ENCODE data around the gene PDS5A.
"Not testable (repeated sequence)": the region's sequence is repeated elsewhere in the genome, so short reads cannot be mapped to it uniquely, and the experiment has no call there.

PDS5A gene

GRCh38 chr4:39899291-39899690, 78.4 kb downstream of the PDS5A start:
- no peak for DNase-seq

- DNase-seq: no peak
These were observed 79.7 kb downstream of the PDS5A start for GRCh38 chr4:39898015-39898414.

DNA sequence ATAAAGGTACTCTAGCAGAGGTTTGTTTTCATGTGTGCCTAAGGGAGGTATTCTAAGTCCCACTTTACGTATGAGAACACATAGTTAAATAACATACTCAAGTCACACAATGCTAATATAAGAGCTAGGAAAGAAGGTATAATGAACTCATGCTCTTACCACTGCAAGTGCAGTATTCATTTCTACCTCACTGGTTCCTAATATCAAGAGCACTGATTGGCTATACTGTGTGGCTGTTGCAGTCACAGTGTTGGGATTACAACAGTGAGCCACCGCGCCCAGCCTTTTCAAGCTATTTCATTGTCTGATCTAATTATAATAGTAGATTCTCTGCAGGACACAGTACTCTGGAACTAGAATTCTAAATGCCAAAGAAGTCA, 84.0 kb downstream of the PDS5A start:
- DNase-seq: no peak

DNA sequence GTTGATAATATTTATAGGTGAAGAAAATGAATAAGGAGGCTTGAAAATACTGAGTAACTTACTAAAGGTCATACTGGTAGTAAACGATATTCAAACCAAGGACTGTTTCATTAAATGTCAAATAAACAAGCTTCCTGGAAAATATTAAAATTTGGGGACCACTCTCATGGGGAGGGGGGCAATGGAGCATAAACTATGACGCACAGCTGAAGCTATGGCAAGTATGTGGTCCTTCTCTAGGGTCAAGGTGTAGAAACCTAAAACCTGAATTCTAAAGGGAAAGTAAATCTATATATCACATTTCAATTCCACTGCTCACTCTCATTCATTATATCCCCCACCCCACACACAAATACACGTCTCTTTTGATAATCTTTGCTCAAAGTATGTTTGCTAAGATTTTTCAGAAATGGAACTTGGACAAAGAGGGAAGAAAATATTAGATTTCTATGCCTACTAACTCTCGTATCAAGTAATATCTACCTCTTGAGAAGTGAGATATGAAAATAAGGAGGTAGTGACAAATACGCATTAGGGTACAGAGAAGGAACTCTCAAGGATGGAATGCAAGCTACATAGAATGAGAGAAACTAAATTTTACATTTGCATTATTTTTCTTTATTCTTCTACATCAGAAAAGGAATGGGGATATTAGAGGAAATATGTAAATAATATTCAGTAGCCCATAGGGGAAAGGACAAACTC, 84.6 kb downstream of the PDS5A start:
- no peak for DNase-seq

- no peak for DNase-seq
These were observed 88.5 kb downstream of the PDS5A start for GRCh38 chr4:39889226-39889625.

GRCh38 chr4:39888541-39888940, 89.2 kb downstream of the PDS5A start:
- no peak for DNase-seq

DNA sequence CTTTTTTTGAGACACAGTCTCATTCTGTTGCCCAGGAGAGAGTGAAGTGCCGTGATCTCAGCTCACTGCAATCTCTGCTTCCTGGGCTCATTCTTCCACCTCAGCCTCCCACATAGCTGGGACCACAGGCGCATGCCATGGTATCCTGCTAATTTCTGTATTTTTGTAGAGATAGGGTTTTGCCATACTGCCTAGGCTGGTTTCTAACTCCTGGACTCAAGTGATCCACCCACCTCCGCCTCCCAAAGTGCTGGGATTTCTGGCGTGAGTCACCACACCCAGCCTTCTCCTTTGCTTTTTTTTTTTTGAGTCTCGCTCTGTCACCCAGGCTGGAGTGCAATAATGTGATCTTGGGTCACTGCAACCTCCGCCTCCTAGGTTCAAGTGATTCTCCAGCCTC, 94.1 kb downstream of the PDS5A start:
- no peak for DNase-seq

DNA sequence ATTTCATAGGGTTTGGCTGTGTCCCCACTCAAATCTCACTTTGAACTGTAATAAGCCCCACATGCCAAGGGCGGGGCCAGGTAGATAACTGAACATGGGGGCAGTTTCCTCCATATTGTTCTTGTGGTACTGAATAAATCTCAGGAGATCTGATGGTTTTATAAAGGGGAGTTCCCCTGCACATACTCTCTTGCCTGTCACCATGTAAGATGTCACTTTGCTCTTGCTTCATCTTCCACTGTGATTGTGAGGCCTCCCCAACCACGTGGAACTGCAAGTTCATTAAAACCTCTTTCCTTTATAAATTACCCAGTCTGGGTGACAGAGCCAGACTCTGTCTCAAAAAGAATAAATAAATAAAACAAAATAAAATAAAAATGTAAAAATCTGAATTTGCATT, 95.9 kb downstream of the PDS5A start:
- no peak for DNase-seq

DNA sequence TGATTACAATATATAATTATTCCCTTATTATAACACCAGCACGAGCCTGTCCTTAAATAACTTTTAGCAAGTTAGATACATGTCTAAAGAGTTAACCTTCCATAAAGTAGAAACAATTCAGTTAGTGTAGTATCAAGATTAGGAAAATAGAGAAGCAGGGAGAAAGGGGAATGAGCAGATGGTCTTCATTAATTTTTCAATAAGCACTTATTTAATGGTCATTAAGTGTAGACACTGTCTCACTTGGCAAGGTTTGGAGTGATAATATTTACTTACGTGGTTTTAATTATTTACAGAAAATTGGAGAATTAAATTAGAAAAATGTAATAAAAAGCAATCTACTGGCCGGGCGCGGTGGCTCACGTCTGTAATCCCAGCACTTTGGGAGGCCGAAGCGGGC, 99.7 kb downstream of the PDS5A start:
- DNase-seq: no peak

GRCh38 chr4:39873823-39874222, 103.9 kb downstream of the PDS5A start:
- DNase-seq: no peak

DNA sequence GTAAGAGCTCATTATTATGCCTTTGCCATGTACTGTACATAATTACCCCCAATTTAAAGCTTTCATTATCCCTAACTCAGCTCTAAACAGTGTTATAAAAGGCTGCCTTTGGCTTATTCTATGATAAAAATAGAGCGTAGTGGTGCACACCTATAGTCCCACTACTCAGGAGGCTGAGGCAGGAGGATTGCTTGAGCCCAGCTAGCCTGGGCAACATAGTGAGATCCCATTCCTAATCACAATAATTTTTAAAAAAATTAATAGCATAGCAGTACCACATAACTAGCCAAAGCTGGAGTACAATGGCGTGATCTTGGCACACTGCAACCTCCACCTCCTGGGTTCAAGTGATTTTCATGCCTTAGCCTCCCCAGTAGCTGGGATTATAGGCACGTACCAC, 112.4 kb downstream of the PDS5A start:
- DNase-seq: no peak

DNA sequence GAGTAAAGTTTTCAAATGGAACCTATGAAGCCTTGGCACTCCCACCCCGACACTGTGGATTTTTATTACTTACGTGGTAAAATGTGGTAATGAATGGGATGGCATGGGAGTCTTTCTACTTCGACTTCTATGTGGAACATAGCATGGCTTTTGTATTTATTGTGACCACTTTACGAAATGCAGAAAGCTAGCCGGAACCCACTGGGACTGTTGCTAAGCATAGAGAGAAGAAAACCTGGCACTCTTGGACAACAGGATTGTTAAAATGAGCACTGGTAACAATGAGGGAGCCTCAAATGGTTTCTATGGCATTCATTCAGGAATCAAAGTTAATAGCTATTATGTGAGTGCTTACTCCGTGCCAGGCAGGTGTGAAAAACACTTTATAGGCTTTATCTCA, 113.3 kb downstream of the PDS5A start:
- no peak for DNase-seq

- no peak for DNase-seq
These were observed 116.9 kb downstream of the PDS5A start for GRCh38 chr4:39860804-39861203.

- no peak for DNase-seq
These were observed 121.7 kb downstream of the PDS5A start for GRCh38 chr4:39855909-39856512.

DNA sequence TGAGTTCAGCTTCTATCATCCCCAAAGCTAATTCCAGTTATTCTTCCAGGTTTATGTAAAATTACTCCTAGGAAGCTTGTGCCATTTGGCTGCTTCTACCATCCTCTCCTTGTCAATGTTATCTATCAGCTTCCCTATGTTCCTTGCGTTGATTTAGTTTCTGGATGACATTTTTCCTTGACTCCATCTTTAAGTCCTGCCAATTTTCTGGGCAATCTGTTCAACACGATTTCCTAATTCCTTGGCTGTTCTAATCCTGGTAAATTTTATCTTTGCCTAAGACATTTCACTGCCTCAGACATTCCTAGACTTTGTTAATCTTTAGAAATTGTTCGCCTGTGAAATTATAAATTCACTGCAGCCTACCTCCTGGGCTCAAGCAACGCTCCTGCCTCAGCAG, 125.1 kb downstream of the PDS5A start:
- DNase-seq: no peak

- no peak for DNase-seq
These were observed 127.0 kb downstream of the PDS5A start for GRCh38 chr4:39850727-39851126.

- no peak for DNase-seq
These were observed 131.0 kb downstream of the PDS5A start for GRCh38 chr4:39846705-39847104.

DNA sequence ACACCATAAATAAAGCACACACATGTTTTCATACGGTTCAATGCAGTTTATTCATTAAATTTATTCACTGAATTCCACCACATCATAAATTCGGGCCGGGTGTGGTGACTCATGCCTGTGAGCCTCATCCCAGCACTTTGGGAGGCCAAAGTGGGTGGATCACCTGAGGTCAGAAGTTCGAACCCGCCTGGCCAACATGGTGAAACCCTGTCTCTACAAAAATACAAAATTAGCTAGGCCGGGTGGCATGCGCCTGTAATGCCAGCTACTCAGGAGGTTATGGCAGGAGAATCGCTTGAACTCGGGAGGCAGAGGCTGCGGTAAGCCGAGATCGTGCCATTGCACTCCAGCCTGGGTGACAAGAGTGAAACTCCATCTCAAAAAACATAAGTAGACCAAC, 131.6 kb downstream of the PDS5A start:
- no peak for DNase-seq

GRCh38 chr4:39841894-39842293, 135.8 kb downstream of the PDS5A start:
- DNase-seq: no peak

DNA sequence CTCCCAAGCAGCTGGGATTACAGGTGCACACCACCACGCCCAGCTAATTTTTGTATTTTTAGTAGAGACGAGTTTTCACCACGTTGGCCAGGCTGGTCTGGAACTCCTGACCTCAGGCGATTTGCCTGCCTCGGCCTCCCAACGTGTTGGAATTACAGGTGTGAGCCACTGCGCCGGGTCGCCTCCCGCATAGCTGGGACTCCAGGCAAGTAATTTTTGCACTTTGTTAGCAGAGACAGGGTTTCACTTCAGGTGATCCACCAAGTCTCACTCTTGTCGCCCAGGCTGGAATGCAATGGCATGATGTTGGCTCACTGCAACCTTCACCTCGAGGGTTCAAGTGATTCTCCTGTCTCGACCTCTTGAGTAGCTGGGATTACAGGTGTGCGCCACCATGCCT, 137.2 kb downstream of the PDS5A start:
- not testable (repeated sequence) for DNase-seq

DNA sequence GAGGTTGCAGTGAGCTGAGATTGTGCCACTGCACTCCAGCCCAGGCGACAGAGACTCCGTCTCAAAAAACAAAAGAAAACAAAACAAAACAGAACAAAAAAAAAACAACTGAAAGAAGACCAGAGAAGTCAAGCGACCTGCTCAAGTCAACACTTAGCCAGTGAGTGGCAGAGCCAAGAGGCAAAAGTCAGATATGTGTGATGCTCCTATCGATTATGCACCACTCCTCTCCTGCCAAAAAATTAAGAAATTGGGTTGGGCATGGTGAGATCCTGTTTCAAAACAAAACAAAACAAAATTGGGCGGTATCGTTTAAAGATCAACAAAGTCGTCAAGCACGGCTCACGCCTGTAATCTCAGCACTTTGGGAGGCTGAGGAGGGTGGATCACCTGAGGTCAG, 137.7 kb downstream of the PDS5A start:
- no peak for DNase-seq

DNA sequence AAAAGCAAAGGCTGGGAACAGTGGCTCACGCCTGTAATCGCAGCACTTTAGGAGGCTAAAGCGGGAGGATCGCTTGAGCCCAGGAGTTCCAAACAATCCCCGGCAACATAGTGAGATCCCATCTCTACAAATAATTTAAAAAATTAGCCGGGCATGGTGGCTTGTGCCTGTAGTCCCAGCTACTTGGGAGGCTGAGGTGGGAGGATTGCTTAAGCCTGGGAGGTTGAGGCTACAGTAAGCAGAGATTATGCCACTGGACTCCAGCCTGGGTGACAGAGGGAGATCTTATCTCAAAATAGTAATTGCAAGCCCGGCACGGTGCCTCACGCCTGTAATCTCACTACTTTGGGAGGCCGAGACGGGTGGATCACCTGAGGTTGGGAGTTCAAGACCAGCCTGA, 139.3 kb downstream of the PDS5A start:
- DNase-seq: not testable (repeated sequence)

GRCh38 chr4:39834269-39834668, 143.4 kb downstream of the PDS5A start:
- DNase-seq: no peak

DNA sequence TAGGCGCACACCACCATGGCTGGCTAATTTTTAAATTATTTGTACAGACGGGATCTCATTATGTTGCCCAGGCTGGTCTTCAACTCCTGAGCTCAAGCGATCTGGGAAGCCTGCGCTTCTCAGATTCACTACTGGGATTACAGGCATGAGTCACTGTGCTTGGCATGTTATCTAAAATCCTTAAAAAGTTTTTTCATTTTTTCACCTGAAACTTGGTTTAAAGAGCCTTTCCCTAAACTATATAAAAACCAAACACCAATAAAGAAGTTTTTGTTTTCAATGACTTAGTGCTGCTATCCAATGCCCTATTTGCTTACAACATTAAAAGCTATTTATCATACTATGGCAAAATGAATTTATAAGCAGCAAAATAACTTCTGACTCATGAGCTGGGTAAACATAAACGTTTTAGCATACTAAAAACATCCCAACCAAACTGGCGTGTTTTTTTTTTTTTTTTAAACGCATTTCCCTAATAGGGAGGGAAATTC, 151.9 kb downstream of the PDS5A start:
- no peak for DNase-seq

DNA sequence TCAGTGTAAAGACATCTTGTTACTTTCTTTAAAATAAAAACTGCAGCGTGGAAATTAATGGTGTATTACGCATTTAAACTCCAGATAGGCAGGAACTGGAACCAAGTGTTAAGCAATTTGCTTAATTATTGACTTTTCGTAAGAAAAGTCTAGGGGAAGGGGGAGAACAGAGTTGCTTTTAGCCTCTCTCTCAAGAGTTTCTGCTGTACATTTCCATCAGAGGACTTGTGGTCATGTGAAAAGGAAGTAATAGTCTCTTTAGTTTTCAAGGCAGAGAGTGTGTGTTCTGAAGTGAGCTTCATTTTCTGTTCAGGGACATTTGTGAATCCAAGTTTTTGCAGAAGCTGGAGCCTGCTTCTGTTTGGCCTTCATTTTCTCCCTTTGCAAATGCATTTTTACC, 152.6 kb downstream of the PDS5A start:
- DNase-seq: no peak

Measured in NCI-H1436 (cell line).